HG03045 (cell line): ENCODE results near the gene MBD4.
"Not testable (repeated sequence)": the region's sequence is repeated elsewhere in the genome, so short reads cannot be mapped to it uniquely, and the experiment has no call there.

Experiments used
- ATAC-seq: cut with Tn5 transposase; IDR thresholded peaks from one replicate; pipeline ENCODE4 v1.9.1; 2021; ENCODE audit warnings: mild to moderate bottlenecking, moderate library complexity; ENCODE audit not compliant: unreplicated experiment

The MBD4 gene

GRCh38 chr3:129439817-129440617, at the start of gene MBD4, which contains the start of gene IFT122:
Gene MBD4, minus strand, starts transcription at chr3:129439948. Its CDS starts 115 bp downstream, at chr3:129439833.
Gene IFT122, plus strand, starts transcription at chr3:129440224. Its CDS starts 107 bp downstream, at chr3:129440331.
- ATAC-seq: peak; percentile 84

- not testable (repeated sequence) for ATAC-seq
Observed at GRCh38 chr3:129489258-129489657, 49.5 kb upstream of the MBD4 start.

- ATAC-seq: not testable (repeated sequence)
Observed at GRCh38 chr3:129487868-129488335, 48.2 kb upstream of the MBD4 start.

- no peak for ATAC-seq
Observed at GRCh38 chr3:129487183-129487867, 47.6 kb upstream of the MBD4 start.

GRCh38 chr3:129486664-129487035, 46.9 kb upstream of the MBD4 start:
- no peak for ATAC-seq

- no peak for ATAC-seq
Observed at GRCh38 chr3:129485721-129486663, 46.2 kb upstream of the MBD4 start.

GRCh38 chr3:129485146-129485545, 45.4 kb upstream of the MBD4 start:
- not testable (repeated sequence) for ATAC-seq

- no peak for ATAC-seq
Observed at GRCh38 chr3:129483870-129484269, 44.1 kb upstream of the MBD4 start.

GRCh38 chr3:129482721-129483120, 43.0 kb upstream of the MBD4 start:
- no peak for ATAC-seq

- no peak for ATAC-seq
Observed at GRCh38 chr3:129481766-129482332, 42.1 kb upstream of the MBD4 start.

GRCh38 chr3:129481225-129481765, 41.5 kb upstream of the MBD4 start:
- ATAC-seq: not testable (repeated sequence)

- ATAC-seq: no peak
Observed at GRCh38 chr3:129476586-129476985, 36.8 kb upstream of the MBD4 start.

GRCh38 chr3:129475863-129476262, 36.1 kb upstream of the MBD4 start:
- ATAC-seq: no peak

GRCh38 chr3:129474984-129475804, 35.4 kb upstream of the MBD4 start:
- ATAC-seq: no peak

- no peak for ATAC-seq
Observed at GRCh38 chr3:129473769-129474152, 34.0 kb upstream of the MBD4 start.

- ATAC-seq: no peak
Observed at GRCh38 chr3:129473067-129473768, 33.5 kb upstream of the MBD4 start.

- no peak for ATAC-seq
Observed at GRCh38 chr3:129470861-129471260, 31.1 kb upstream of the MBD4 start.

- no peak for ATAC-seq
Observed at GRCh38 chr3:129469026-129469425, 29.3 kb upstream of the MBD4 start.

- ATAC-seq: no peak
Observed at GRCh38 chr3:129467932-129468331, 28.2 kb upstream of the MBD4 start.
